CD14-positive monocyte (primary cell): ENCODE results near the gene MAMSTR. TPM values are rescaled to one million over a fixed set of nuclear protein-coding genes. Genes with fewer than 3 reads are reported as not detected.

ENCODE experiments used
- DNase-seq, 3 donors: peaks; one replicate each; pipeline ENCODE4 v3.0.0-alpha.2; 2011 to 2022
- H2AFZ ChIP-seq: 2 replicates; pipeline ENCODE4 v1.6.0; 2012; ENCODE audit warnings: mild to moderate bottlenecking, low read depth, low read length, inconsistent platforms; ENCODE audit not compliant: insufficient read depth, poor library complexity, severe bottlenecking
- H3K27ac ChIP-seq, 2 donors: 1 replicate in 1 of 2; 2 replicates in 1 of 2; pipeline ENCODE4 v1.5.1; 2012 to 2013; ENCODE audit warnings: low read length in 2 of 2, control low read depth in 1 of 2, inconsistent platforms in 1 of 2, low read depth in 1 of 2, mild to moderate bottlenecking in 1 of 2
- H3K27me3 ChIP-seq, 2 donors: one replicate each; pipeline versions ENCODE4 v1.6.0 to v1.6.1; 2011 to 2013; ENCODE audit warnings: low read length in 2 of 2; ENCODE audit not compliant: control insufficient read depth in 2 of 2, insufficient read depth in 2 of 2
- H3K36me3 ChIP-seq, 2 donors: replicated peaks in 1 of 2; 1 replicate in 1 of 2; 2 replicates in 1 of 2; pipeline versions ENCODE4 v1.5.1 to v1.6.1; 2012 to 2013; ENCODE audit warnings: low read length in 2 of 2, control low read depth in 1 of 2, inconsistent platforms in 1 of 2, mild to moderate bottlenecking in 1 of 2; ENCODE audit not compliant: insufficient read depth in 2 of 2, control insufficient read depth in 1 of 2
- H3K4me1 ChIP-seq, 2 donors: 1 replicate in 1 of 2; 2 replicates in 1 of 2; pipeline versions ENCODE4 v1.5.1 to v1.6.1; 2012 to 2013; ENCODE audit warnings: low read length in 2 of 2, control low read depth in 1 of 2, inconsistent platforms in 1 of 2, mild to moderate bottlenecking in 1 of 2, moderate library complexity in 1 of 2; ENCODE audit not compliant: insufficient read depth in 2 of 2, control insufficient read depth in 1 of 2
- H3K4me2 ChIP-seq: replicated peaks from 2 replicates; pipeline ENCODE3; 2012; ENCODE audit warnings: low read length, moderate library complexity, mild to moderate bottlenecking; ENCODE audit not compliant: poor library complexity, severe bottlenecking; ENCODE audit errors: extremely low read depth
- H3K4me3 ChIP-seq, 3 experiments: fragments of 200-600 bp in 1 of 3; sonication (generic) in 1 of 3; replicated peaks in 1 of 3; 1 replicate in 2 of 3; 2 replicates in 1 of 3; pipeline ENCODE4 v1.5.1; 2011 to 2013; ENCODE audit warnings: low read length in 3 of 3, mild to moderate bottlenecking in 3 of 3, control low read depth in 2 of 3, low read depth in 2 of 3, inconsistent platforms in 1 of 3, moderate library complexity in 1 of 3
- H3K79me2 ChIP-seq: 2 replicates; pipeline ENCODE4 v1.6.0; 2012; ENCODE audit warnings: mild to moderate bottlenecking, control low read depth, inconsistent platforms, low read length, moderate library complexity; ENCODE audit not compliant: insufficient read depth
- H3K9ac ChIP-seq: 2 replicates; pipeline ENCODE4 v1.6.0; 2017; ENCODE audit warnings: low read length, mild to moderate bottlenecking; ENCODE audit not compliant: insufficient read depth, poor library complexity, severe bottlenecking
- H3K9me3 ChIP-seq, 2 donors: replicated peaks in 1 of 2; 1 replicate in 1 of 2; 2 replicates in 1 of 2; pipeline versions ENCODE4 v1.5.1 to v1.6.1; 2012 to 2013; ENCODE audit warnings: low read length in 2 of 2, control low read depth in 1 of 2; ENCODE audit not compliant: control insufficient read depth in 1 of 2, insufficient read depth in 1 of 2
- H4K20me1 ChIP-seq: 2 replicates; pipeline ENCODE4 v1.6.0; 2012; ENCODE audit warnings: mild to moderate bottlenecking, low read length, control low read depth, moderate library complexity; ENCODE audit not compliant: insufficient read depth
- H3K27ac Mint-ChIP-seq, 7 donors: one replicate each; pipeline ENCODE4 v1.8.0; 2020; ENCODE audit warnings: mild to moderate bottlenecking in 7 of 7, mixed read lengths in 7 of 7, moderate library complexity in 6 of 7, inconsistent platforms in 2 of 7
- H3K27me3 Mint-ChIP-seq, 3 donors: one replicate each; pipeline ENCODE4 v1.8.0; 2021 to 2022; ENCODE audit warnings: low read depth in 3 of 3, mild to moderate bottlenecking in 3 of 3, mixed read lengths in 3 of 3, moderate library complexity in 3 of 3, inconsistent platforms in 1 of 3
- H3K36me3 Mint-ChIP-seq, 2 donors: one replicate each; pipeline ENCODE4 v1.8.0; 2020; ENCODE audit warnings: mixed read lengths in 2 of 2, inconsistent platforms in 1 of 2, mild to moderate bottlenecking in 1 of 2
- H3K4me1 Mint-ChIP-seq: one replicate; pipeline ENCODE4 v1.8.0; 2020; ENCODE audit warnings: mild to moderate bottlenecking, mixed read lengths
- H3K4me3 Mint-ChIP-seq, 2 donors: one replicate each; pipeline ENCODE4 v1.8.0; 2020; ENCODE audit warnings: mild to moderate bottlenecking in 2 of 2, mixed read lengths in 2 of 2, moderate library complexity in 1 of 2
- H3K9me3 Mint-ChIP-seq, 7 donors: one replicate each; pipeline ENCODE4 v1.8.0; 2020 to 2022; ENCODE audit warnings: mixed read lengths in 7 of 7, mild to moderate bottlenecking in 6 of 7, moderate library complexity in 6 of 7, inconsistent platforms in 2 of 7
- CTCF ChIP-seq: fragments of 200-600 bp; IDR thresholded peaks from one replicate; pipeline ENCODE4 v1.8.0; 2022; ENCODE audit warnings: antibody characterized with exemption, mild to moderate bottlenecking
- WGBS: methylation state at CpG from one replicate; pipeline ENCODE4 v1.1.5; 2013; ENCODE audit warnings: missing lambda C conversion rate; ENCODE audit not compliant: insufficient coverage; 5-methylcytosine and 5-hydroxymethylcytosine counted together
- intact Hi-C, 2 donors: fragments of 100-400 bp; cut with micrococcal nuclease; formaldehyde crosslinking; loops; one replicate each; pipeline versions ENCODE4 v1.15.0 to v1.15.1; 2023
- polyA plus RNA-seq, 3 donors: library from polyadenylated mRNA; depleted of rRNA in 1 of 3; unstranded in 2 of 3; stranded (reverse) in 1 of 3; fragments of 300-500 nt in 2 of 3; fragments of >200 nt in 1 of 3; fragmentation: Illumina TruSeq in 2 of 3; gene quantifications; 1 replicate in 2 of 3; 2 replicates in 1 of 3; pipeline ENCODE4 v1.2.3, GENCODE V29; 2012 to 2021

Gene MAMSTR
- polyA plus RNA-seq, 3 donors: 0.07 TPM; not detected in 2

- peaks cover 8 to 25% (median 22%) of the 10 kb centered on the region in 7 donors for H3K9me3 Mint-ChIP-seq
- Histone ChIP-seq H3K27ac (no peak overlapping the region), H3K79me2 (no peaks in the 10 kb centered on the region), H3K36me3 (no peaks in the 10 kb centered on the region), H3K9me3 (peaks cover 12 to 13% of the 10 kb centered on the region in 2 donors), H3K4me2 (no peak overlapping the region), H4K20me1 (no peaks in the 10 kb centered on the region), H3K4me1 (peaks cover 11 to 22% of the 10 kb centered on the region in 2 donors), H3K4me3 (no peak overlapping the region), H3K9ac (no peak overlapping the region), H2AFZ (no peak overlapping the region), H3K27me3 (peaks cover 6 to 38% of the 10 kb centered on the region in 2 donors)
- intact Hi-C loops: no loop called here
- peaks cover 22% of the 10 kb centered on the region for H3K4me1 Mint-ChIP-seq
- TF ChIP-seq CTCF: no peak
- H3K36me3 Mint-ChIP-seq: peaks cover 0 to 5% of the 10 kb centered on the region in 2 donors
- peak in 2 of 3 donors; percentile 56 to 67 for DNase-seq
- 33% methylated on average over 29 of the region's 33 CpGs for WGBS
- peak overlapping the region in 1 of 2 donors; percentile 76 for H3K4me3 Mint-ChIP-seq
- H3K27me3 Mint-ChIP-seq: peaks cover 32 to 68% (median 54%) of the 10 kb centered on the region in 3 donors
- H3K27ac Mint-ChIP-seq: peak overlapping the region in 2 of 7 donors; percentile 41 to 76
Observed at GRCh38 chr19:48745208-48745995, 25.9 kb upstream of the MAMSTR start.

GRCh38 chr19:48742096-48742495 lies 22.6 kb upstream of the MAMSTR start:
- peaks cover 15 to 35% of the 10 kb centered on the region in 2 donors for H3K4me1 ChIP-seq

More at GRCh38 chr19:48742096-48742495, 22.6 kb upstream of the MAMSTR start:
- H2AFZ ChIP-seq: no peak overlapping the region
- H3K4me3 Mint-ChIP-seq: no peak overlapping the region
- intact Hi-C loops: no loop called here
- peaks cover 41 to 73% (median 58%) of the 10 kb centered on the region in 3 donors for H3K27me3 Mint-ChIP-seq
- H3K27ac Mint-ChIP-seq: peak overlapping the region in 1 of 7 donors; percentile 57
- H3K36me3 Mint-ChIP-seq: peaks cover 0 to 5% of the 10 kb centered on the region in 2 donors
- WGBS: no CpG with 5 or more reads among the region's 11 CpGs
- no peaks in the 10 kb centered on the region for H3K36me3 ChIP-seq
- TF ChIP-seq CTCF: no peak
- DNase-seq: no peak
- no peak overlapping the region for H3K4me3 ChIP-seq
- no peak overlapping the region for H3K27ac ChIP-seq
- H3K79me2 ChIP-seq: no peaks in the 10 kb centered on the region
- peaks cover 10 to 32% (median 23%) of the 10 kb centered on the region in 7 donors for H3K9me3 Mint-ChIP-seq
- H4K20me1 ChIP-seq: no peaks in the 10 kb centered on the region
- peaks cover 16 to 22% of the 10 kb centered on the region in 2 donors for H3K9me3 ChIP-seq
- H3K27me3 ChIP-seq: peaks cover 17 to 44% of the 10 kb centered on the region in 2 donors
- no peak overlapping the region for H3K9ac ChIP-seq
- H3K4me2 ChIP-seq: no peak overlapping the region
- peaks cover 29% of the 10 kb centered on the region for H3K4me1 Mint-ChIP-seq
